Neural cell (in vitro differentiated cells): ENCODE measurements around the gene DENND4A.

Experiments used
- EP300 ChIP-seq: fragments of 450-650 bp; conservative IDR thresholded peaks from 2 replicates; pipeline ENCODE4 v1.6.1; 2014; ENCODE audit warnings: antibody characterized with exemption, mild to moderate bottlenecking, moderate library complexity; ENCODE audit not compliant: poor library complexity, severe bottlenecking
- POLR2AphosphoS5 ChIP-seq: IDR thresholded peaks from 2 replicates; pipeline ENCODE4 v1.6.1; 2012
- RAD21 ChIP-seq: fragments of 450-650 bp; conservative IDR thresholded peaks from 2 replicates; pipeline ENCODE4 v1.6.1; 2014; ENCODE audit warnings: antibody characterized with exemption, mild to moderate bottlenecking, moderate library complexity
- TAF1 ChIP-seq: IDR thresholded peaks from 2 replicates; pipeline ENCODE4 v1.6.1; 2012; ENCODE audit warnings: low read depth
- TF ChIP-seq, protein P1 (sequence below): fragments of 450-650 bp; IDR thresholded peaks from 2 replicates; pipeline ENCODE4 v1.5.1; 2014; ENCODE audit warnings: antibody characterized with exemption, mild to moderate bottlenecking, moderate library complexity; ENCODE audit not compliant: poor library complexity, severe bottlenecking

DNA sequence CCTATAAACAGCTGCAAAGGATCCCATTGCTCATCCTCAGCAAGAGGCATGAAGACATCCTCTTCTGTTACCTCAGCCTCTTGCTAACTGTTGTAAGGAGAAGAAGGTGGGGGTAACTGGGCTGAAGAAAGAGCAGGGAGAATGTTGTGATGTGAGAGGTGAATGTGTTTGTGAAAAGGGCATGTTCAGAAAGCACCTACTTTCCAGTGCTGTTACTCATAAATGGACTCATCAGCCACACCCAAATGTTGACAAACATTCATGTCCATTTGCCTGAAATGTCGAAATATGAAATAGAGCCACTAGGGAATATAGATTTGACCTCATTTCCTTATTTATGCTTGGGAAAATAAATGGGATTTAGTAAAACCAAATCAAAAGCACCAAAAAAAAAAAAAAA lies 157.7 kb downstream of the DENND4A start:
- no peak for TF ChIP-seq RAD21
- TF ChIP-seq POLR2AphosphoS5, result no peak
- TF ChIP-seq, protein P1, sequence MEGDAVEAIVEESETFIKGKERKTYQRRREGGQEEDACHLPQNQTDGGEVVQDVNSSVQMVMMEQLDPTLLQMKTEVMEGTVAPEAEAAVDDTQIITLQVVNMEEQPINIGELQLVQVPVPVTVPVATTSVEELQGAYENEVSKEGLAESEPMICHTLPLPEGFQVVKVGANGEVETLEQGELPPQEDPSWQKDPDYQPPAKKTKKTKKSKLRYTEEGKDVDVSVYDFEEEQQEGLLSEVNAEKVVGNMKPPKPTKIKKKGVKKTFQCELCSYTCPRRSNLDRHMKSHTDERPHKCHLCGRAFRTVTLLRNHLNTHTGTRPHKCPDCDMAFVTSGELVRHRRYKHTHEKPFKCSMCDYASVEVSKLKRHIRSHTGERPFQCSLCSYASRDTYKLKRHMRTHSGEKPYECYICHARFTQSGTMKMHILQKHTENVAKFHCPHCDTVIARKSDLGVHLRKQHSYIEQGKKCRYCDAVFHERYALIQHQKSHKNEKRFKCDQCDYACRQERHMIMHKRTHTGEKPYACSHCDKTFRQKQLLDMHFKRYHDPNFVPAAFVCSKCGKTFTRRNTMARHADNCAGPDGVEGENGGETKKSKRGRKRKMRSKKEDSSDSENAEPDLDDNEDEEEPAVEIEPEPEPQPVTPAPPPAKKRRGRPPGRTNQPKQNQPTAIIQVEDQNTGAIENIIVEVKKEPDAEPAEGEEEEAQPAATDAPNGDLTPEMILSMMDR, result no peak
- no peak for TF ChIP-seq TAF1
- TF ChIP-seq EP300, result no peak
